Upper lobe of left lung (tissue), 4 donors: ENCODE measurements around the gene GET3.

Source experiments
- POLR2A ChIP-seq, 4 donors: fragments of 450-650 bp; IDR thresholded peaks; one replicate each; pipeline ENCODE4 v1.5.1; 2016 to 2017; ENCODE audit warnings: antibody characterized with exemption in 4 of 4, mild to moderate bottlenecking in 2 of 4
- TF ChIP-seq, protein P1 (sequence below), 6 experiments: fragments of 450-650 bp in 4 of 6; fragments of 200-600 bp in 2 of 6; sonication (generic) in 2 of 6; IDR thresholded peaks; one replicate each; pipeline ENCODE4 v1.5.1; 2016 to 2019; ENCODE audit warnings: antibody characterized with exemption in 6 of 6

- peak; percentile 100 for TF ChIP-seq POLR2A (IDR thresholded peaks at IDR 0.05)
- TF ChIP-seq, protein P1, sequence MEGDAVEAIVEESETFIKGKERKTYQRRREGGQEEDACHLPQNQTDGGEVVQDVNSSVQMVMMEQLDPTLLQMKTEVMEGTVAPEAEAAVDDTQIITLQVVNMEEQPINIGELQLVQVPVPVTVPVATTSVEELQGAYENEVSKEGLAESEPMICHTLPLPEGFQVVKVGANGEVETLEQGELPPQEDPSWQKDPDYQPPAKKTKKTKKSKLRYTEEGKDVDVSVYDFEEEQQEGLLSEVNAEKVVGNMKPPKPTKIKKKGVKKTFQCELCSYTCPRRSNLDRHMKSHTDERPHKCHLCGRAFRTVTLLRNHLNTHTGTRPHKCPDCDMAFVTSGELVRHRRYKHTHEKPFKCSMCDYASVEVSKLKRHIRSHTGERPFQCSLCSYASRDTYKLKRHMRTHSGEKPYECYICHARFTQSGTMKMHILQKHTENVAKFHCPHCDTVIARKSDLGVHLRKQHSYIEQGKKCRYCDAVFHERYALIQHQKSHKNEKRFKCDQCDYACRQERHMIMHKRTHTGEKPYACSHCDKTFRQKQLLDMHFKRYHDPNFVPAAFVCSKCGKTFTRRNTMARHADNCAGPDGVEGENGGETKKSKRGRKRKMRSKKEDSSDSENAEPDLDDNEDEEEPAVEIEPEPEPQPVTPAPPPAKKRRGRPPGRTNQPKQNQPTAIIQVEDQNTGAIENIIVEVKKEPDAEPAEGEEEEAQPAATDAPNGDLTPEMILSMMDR (IDR thresholded peaks at IDR 0.05): peak in 4 of 6 experiments; percentile 32 to 47 (median 38)
These were observed 54.2 kb downstream of the GET3 start, which contains the start of gene JUNB for GRCh38 chr19:12791345-12792050.
